ENCODE results near the gene SHISAL2A. TPM values are rescaled to one million over a fixed set of nuclear protein-coding genes. Genes with fewer than 3 reads are reported as not detected.

SHISAL2A gene
- total and polyA plus RNA-seq, 2 donors (not counting 3 experiments of a cell fraction or from before 2014, with no cell fraction given) = not detected

DNA sequence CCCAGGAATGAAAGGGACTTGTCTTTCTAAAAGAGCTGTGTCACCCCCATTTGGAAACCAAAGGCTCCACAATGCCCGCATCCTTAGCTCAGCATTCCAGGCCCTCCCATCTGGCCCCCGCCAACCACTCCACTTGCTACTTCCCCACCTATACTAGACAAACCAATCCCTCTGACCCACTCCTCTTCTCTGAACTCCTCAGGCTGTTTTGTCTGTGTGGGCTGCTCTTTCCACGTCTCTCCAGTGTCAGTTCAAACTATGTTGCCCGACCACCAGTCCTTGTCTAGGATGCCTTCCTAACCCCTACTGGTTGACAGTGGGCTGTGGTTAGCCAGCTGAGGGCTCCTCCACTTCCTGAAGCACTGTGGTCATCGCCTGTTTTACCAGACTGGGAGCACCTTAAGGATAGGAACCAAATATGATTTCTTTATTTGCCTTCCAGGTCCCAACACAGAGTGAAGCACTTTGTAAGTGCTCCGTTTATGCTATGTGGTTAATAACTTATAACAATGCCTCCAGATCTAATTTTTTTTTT is 73.2 kb downstream of the SHISAL2A start:
- no peaks in the 10 kb centered on the region for H4K20me1 ChIP-seq (replicated peaks; ENCODE audit: control insufficient read depth, extremely low read depth, insufficient read depth, low read length)
- no peak overlapping the region for H3K27ac ChIP-seq (ENCODE audit: insufficient read depth, low read depth, low read length)
- FAIRE-seq (no peak), DNase-seq (ENCODE audit: low read depth, low spot score) (no peak)
- BruUV-seq (replicated peaks) = no TSS peak
- no peaks in the 10 kb centered on the region for H3K36me3 ChIP-seq (ENCODE audit: control insufficient read depth in 2 of 2, extremely low read depth in 1 of 2, insufficient read depth in 2 of 2, low read length in 2 of 2)
- H3K4me3 ChIP-seq (replicated peaks in 1 of 3; ENCODE audit: insufficient read depth in 1 of 3, low read depth in 1 of 3, low read length in 3 of 3) = no peak overlapping the region
- peaks cover 2% of the 10 kb centered on the region for H3K4me1 ChIP-seq (ENCODE audit: control insufficient read depth, extremely low read depth, insufficient read depth, low read length)
- no peaks in the 10 kb centered on the region for H3K9me3 ChIP-seq (replicated peaks; ENCODE audit: control insufficient read depth, insufficient read depth, low read length)
- H3K79me2 ChIP-seq (ENCODE audit: control insufficient read depth, insufficient read depth, low read length) = no peaks in the 10 kb centered on the region
- H3K4me2 ChIP-seq (ENCODE audit: insufficient read depth, low read length) = no peak overlapping the region
- no peaks in the 10 kb centered on the region for H3K9me1 ChIP-seq (replicated peaks; ENCODE audit: control insufficient read depth, extremely low read depth, insufficient read depth, low read length)
- H2AFZ ChIP-seq (ENCODE audit: low read depth, low read length) = no peak overlapping the region
- CTCF ChIA-PET = no interaction called here
- POLR2A ChIA-PET = no interaction called here
- intact Hi-C loops (cut with micrococcal nuclease) (no loop called here), dilution Hi-C loops (cut with MboI; ENCODE audit: extremely low pct_ligation_motif_present, low sequenced_read_pairs) (no loop called here)
- TF ChIP-seq GATA2 (IDR thresholded peaks at IDR 0.05; ENCODE audit: insufficient read depth, insufficient read length, low read depth, low read length) (no peak), MYC (IDR thresholded peaks at IDR 0.05; ENCODE audit: low read depth, low read length) (no peak), POLR2AphosphoS5 (IDR thresholded peaks at IDR 0.05; ENCODE audit: insufficient read depth, low read depth, low read length) (no peak), FOS (IDR thresholded peaks at IDR 0.05; ENCODE audit: borderline replicate concordance, insufficient read depth, low read length) (no peak)
- H3K27me3 ChIP-seq (ENCODE audit: control insufficient read depth in 2 of 2, insufficient read depth in 2 of 2, low read length in 2 of 2) = peaks cover 0 to 9% of the 10 kb centered on the region in 2 experiments
- H3K9ac ChIP-seq (replicated peaks; ENCODE audit: extremely low read depth, insufficient read depth, low read length) = no peak overlapping the region

Other genes starting within 250 kb of the SHISAL2A start
- 11.0 and 12.0 TPM in 2 replicates for gene ORC1, start 228.7 kb upstream of the SHISAL2A start, total RNA-seq
- gene ORC1, start 228.7 kb upstream of the SHISAL2A start, polyA plus RNA-seq = 5.6 and 6.5 TPM in 2 replicates
- gene PRPF38A, start 228.6 kb upstream of the SHISAL2A start, total RNA-seq = 38.4 and 42.0 TPM in 2 replicates
- 15.9 and 16.0 TPM in 2 replicates for gene PRPF38A, start 228.6 kb upstream of the SHISAL2A start, polyA plus RNA-seq
- gene TUT4, start 80.1 kb upstream of the SHISAL2A start, total RNA-seq = 40.5 and 41.2 TPM in 2 replicates
- 24.7 and 29.1 TPM in 2 replicates for gene TUT4, start 80.1 kb upstream of the SHISAL2A start, polyA plus RNA-seq
- 8.9 and 26.3 TPM in 2 replicates for gene GPX7, start 30.8 kb upstream of the SHISAL2A start, total RNA-seq
- gene GPX7, start 30.8 kb upstream of the SHISAL2A start, polyA plus RNA-seq = 25.7 and 26.2 TPM in 2 replicates
- 28.6 and 30.6 TPM in 2 replicates for gene COA7, start 65.2 kb downstream of the SHISAL2A start, total RNA-seq
- gene COA7, start 65.2 kb downstream of the SHISAL2A start, polyA plus RNA-seq = 10.7 and 11.7 TPM in 2 replicates
- gene ZYG11B, start 93.3 kb downstream of the SHISAL2A start, total RNA-seq = 27.0 and 27.2 TPM in 2 replicates
- 7.3 and 8.2 TPM in 2 replicates for gene ZYG11B, start 93.3 kb downstream of the SHISAL2A start, polyA plus RNA-seq
- 1.3 and 2.1 TPM in 2 replicates for gene ZYG11A, start 209.6 kb downstream of the SHISAL2A start, total RNA-seq
- gene ZYG11A, start 209.6 kb downstream of the SHISAL2A start, polyA plus RNA-seq = 0.35 and 0.40 TPM in 2 replicates

Data from endothelial cell of umbilical vein (primary cell).